GM12801 (cell line): Measurements from ENCODE around the gene HSPG2.

Experiments used
- CTCF ChIP-seq: IDR thresholded peaks from one replicate; pipeline ENCODE4 v1.5.1; 2011; ENCODE audit warnings: control low read depth; ENCODE audit not compliant: insufficient read length; ENCODE audit errors: extremely low read depth

The HSPG2 gene

GRCh38 chr1:21779613-21780521, 157.2 kb downstream of the HSPG2 start:
- TF ChIP-seq CTCF = no peak

GRCh38 chr1:21778405-21778727, 158.7 kb downstream of the HSPG2 start:
- TF ChIP-seq CTCF = no peak

GRCh38 chr1:21775985-21776562, 161.0 kb downstream of the HSPG2 start:
- no peak for TF ChIP-seq CTCF

- no peak for TF ChIP-seq CTCF
These were observed 161.6 kb downstream of the HSPG2 start for GRCh38 chr1:21775550-21775914.

GRCh38 chr1:21774835-21775549, 162.1 kb downstream of the HSPG2 start:
- no peak for TF ChIP-seq CTCF

GRCh38 chr1:21773585-21773984, 163.5 kb downstream of the HSPG2 start:
- TF ChIP-seq CTCF = no peak
